Umbilical cord (tissue), 2 donors: Measurements from ENCODE around the gene CMC2. TPM values are rescaled to one million over a fixed set of nuclear protein-coding genes. Genes with fewer than 3 reads are reported as not detected.

ENCODE experiments used
- DNase-seq: peaks from one replicate; pipeline ENCODE4 v3.0.0-alpha.2; 2015; ENCODE audit warnings: low spot score
- total RNA-seq: library from RNA; depleted of rRNA; stranded (reverse); fragments of >200 nt; gene quantifications from one replicate; pipeline ENCODE4 v1.2.3, GENCODE V29; 2014; ENCODE audit warnings: low replicate concordance; ENCODE audit not compliant: insufficient read depth

Gene CMC2
- total RNA-seq: 15.4 TPM

DNA sequence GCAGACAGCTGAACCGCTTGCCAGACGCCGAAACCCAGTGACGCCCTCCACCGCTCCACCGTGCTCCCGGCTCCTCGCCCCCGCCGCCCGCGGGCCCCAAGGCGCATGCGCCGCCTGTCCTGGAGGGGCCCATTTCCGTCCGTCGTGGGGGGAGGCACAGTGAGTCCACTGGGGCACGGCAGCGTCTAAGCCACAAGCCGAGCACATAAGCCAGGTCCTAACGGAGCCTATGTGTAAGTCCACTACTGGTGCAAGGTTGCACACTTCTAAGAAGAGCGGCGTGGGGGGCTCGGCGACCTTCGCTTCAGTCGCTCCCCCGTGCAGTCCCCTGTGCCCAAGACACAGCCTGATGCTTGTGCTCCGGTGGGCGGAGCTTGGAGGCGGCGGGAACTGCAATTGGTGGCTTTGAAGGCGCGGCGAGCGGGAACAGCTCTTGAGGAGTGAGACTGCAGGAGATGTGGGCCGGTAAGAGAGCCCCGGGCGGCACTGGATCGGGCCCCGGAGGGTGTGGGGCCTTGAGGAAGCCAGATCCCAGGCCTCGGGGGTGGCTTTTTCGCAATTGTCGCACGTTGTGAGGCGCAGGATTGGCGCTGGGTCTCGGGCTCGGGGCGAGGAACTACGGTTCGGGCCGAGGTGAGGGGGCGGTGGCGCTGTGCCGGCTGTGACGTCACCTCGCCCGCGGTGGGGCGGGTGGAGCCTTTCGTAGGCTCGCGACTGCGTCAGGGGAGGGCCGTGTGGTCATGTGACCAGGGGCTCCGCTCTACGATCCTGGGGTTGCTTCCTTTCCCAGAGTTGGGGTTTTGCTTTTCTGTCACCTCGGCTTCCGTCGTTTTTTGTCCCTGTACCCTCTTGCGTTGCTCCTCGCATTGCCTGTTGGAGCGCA is at the start of gene CMC2, which contains the start of gene CENPN:
TSS of gene CMC2 (minus strand) at position 73 of the 883 bp plus-strand sequence. CDS start 9,491 bp downstream, outside the sequence.
TSS of gene CENPN (plus strand) at position 402 of the 883 bp plus-strand sequence. CDS start 4,726 bp downstream, outside the sequence.
- peak; percentile 100 for DNase-seq

DNA sequence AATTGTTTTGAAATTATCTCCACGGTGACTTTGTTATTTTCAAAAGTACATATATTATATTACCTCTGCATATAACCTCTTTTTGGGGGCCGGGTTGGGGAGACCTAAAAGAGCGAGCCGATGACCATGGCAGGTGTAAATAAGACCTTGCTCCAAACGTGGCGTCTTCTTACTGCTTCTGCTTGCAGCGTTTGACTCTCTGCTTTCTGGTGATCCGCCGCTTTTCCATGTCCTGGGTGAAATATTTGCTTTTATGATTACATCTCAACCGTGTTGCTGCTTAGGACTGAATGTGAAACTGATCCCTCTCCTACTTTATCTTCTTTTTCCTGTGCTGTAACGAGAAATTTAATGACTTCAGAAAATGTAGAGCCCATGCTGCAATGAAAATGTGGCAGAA is 47.1 kb upstream of the CMC2 start:
- DNase-seq: no peak

DNA sequence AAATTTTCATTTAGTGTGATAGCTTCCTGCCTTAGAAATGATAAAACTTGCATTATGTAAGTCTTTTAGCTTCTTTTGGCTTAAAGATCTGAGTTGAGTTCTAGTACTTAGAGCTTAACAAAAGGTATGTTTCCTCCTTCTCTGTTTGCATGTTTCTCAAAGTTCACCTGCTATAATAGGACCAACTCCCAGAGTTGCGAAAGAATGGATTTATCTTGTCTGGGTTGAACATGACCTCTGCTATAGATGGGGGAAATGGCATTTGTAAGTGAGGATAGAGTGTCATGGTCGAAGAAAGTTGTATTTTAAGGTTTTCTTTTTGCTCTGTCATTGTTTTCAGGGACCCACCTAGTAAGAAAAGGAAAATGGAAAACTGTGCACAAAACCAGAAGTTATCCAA is 36.1 kb upstream of the CMC2 start:
- no peak for DNase-seq

DNA sequence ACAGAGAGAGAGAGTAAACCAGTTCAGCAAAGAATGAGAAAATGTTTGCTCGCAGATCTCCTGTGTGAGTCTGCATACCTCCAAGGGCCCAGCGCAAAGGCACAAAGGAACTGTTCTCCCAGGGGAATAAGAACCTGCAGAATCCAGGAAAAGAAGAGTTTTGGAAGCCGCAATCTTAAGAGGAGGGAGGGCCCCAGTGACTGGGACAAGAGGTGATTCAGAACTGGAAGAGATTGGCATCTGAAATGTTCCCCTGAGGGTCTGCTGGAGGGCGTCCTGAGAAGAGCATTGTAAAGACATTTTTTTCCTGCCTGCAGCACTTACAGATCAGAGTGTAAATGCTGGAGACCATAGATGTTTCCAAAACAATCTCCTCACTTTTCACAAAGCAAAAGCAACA is 35.0 kb upstream of the CMC2 start:
- DNase-seq: no peak

- DNase-seq: no peak
Observed at GRCh38 chr16:81040842-81041241, 34.2 kb upstream of the CMC2 start.

DNA sequence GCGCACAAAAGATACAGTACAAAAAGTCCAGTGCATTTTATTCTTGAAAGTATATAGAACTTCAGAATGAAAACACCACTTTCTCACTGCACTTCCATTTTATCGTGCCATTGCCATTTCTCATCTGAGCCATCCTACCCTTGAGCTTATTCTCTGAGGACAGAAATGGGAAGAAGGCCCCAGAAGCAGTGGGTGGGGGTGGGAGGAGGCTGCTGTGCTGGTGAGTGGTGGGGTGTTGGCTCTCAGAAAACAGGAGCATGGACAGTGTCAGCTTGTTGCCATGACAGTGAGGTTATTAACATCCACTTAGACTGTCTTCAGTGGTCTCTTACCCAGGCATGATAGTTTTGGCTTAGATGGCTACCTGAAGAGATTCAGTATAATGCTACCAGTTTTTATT is 33.4 kb upstream of the CMC2 start:
- DNase-seq: no peak

DNA sequence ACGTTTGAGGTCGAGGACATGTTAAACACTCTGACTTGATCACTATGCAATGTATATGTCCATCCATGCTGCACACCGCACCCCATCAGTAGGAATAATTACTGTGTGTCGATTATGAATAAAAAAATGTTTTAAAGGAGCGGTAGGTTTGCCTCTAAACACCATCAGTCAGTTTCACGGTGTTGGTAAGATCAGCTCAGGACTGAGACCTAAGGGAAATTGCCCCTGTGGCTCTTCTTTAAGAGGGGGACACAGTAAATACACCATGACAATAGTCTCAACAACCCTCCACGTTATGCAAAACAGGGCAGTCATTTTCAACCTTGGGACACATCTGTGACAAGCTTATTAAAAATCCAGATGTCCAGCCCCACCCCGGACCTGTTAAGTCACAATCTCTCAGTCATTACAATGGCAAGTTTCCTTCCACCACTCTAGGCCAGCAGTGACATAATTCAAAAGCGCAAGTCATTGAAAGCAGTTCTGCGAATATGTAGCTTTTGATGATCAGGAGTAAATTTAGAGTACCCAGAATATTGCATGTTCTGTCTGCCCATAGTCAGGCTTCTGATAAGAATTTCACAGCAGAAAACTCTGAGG is 30.2 kb upstream of the CMC2 start:
- peak; percentile 4 for DNase-seq

DNA sequence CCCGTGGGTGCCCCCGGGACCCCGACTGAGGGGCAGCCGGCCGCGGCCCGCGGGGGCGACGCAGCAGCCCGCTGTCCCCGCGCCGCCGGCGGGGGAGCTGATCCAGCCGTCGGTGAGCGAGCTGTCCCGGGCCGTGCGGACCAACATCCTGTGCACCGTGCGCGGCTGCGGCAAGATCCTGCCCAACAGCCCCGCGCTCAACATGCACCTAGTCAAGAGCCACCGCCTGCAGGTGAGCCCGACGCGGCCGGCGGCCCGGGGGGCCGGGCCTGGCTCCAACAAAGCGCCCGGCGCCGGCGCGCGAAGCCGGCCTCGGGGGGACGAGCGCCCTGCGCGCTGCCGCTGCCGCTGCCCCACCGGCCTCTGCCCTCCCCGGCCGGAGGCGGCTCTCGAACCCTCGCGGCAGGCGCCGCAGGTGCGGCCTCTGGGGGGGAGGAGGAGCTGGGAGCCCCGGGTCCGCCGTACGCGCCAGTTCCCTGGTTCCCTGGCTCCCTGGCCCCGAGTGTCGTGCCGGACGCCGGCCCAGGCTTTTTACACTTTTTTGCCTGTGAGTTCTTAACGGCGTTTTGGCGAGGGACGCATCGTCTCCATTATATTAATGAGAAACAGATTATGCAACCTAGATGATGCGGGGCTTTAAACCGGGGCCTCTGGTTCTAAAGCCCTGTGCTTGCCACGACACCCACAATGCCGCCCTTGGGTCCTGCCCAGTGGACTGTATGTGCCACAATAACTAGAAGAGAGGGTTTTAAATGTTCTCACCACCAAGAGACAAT is 29.5 kb upstream of the CMC2 start:
- DNase-seq: peak; percentile 10

DNA sequence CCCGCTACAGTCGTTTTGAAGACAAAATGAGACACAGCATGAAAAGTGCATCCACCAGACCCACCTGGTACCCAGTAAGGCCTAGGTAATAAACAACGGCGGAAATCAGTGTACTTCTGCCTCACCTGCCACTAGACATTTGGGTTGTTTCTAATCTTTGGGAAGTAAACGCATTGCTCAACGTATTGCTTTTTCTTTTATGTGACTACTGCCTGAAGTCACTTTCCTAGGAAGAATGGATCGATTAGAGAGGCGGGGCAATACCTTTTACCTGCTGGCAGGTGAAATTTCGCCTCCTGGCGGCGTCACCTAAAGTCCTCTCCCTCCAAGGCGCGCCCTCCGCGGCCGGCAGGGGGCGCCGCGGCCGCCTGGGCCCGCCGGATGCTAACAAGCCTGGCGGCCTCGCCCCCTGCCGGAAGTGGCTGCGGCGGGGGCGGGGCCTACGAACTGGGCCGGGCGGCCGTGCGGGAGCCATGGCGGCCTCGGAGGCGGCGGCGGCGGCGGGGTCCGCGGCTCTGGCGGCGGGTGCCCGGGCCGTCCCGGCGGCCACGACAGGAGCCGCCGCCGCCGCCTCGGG is 28.8 kb upstream of the CMC2 start, which contains the start of gene ATMIN:
TSS of gene ATMIN (plus strand) at position 445 of the 577 bp plus-strand sequence. CDS start at position 474, 29 bp downstream.
- DNase-seq: peak; percentile 89

DNA sequence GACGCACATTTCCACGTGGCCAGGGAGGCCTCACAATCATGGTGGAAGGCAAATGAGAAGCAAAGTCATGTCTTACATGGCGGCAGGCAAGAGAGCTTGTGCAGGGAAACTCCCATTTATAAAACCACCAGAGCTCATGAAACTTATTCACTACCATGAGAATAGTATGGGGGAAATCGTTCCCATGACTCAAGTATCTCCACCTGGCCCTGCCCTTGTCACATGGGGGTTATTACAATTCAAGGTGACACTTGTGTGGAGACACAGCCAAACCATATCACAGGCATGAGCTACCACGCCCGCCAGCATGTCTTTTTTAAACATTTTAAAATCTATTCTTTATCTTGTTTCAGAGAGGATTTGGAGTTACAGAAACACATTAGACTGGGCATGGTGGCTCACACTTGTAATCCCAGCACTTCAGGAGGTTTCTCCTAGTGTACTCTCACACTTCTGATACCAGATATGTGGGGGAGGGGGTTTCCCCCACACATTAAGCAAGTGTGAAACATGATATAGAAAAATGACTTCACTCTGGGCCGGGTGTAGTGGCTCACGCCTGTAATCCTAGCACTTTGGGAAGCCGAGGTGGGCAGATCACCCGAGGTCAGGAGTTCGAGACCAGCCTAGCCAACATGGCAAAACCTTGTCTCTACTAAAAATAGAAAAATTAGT is 23.4 kb upstream of the CMC2 start:
- no peak for DNase-seq

DNA sequence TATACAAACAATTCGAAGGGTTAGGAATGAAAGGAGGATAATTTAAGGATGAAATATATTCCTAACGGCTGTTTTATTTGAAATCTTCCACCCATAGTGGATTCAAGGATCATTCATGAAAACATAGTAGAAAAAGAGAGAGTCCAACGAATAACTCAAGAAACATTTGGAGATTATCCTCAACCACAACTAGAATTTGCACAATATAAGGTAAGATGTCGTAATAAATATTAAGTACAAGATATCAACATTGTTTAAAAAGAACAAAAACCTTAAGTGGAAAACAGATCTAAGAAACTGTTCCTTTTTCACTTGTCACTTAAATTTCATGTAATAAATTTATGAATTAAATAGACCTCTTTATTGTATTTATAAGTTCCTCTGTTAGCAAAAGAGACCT is 19.7 kb upstream of the CMC2 start:
- DNase-seq: no peak

DNA sequence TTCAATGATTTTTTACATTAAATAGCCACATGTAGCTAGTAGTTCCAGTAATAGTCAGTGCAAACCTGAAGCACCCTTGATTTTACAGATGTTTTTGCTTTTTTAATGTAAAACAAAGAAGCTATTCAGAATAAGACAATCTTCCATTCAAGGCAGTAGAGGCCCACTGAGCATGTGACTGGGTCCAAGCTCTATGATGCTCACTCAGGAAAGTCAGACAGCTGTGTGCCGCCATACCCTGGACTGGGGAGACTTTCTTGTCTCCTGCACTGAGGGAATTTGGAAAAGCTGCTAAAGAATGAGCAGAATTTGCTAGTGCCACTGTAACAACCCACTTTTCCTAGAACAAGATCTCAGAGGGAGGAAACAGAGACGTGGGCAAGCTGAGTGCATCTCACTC is 11.8 kb upstream of the CMC2 start:
- no peak for DNase-seq

GRCh38 chr16:81014672-81015071 is 8.0 kb upstream of the CMC2 start:
- DNase-seq: no peak

- no peak for DNase-seq
Observed at GRCh38 chr16:81012974-81013373, 6.3 kb upstream of the CMC2 start.

GRCh38 chr16:81008505-81008789 is 1.8 kb upstream of the CMC2 start:
- no peak for DNase-seq

- DNase-seq: peak; percentile 69
Observed at GRCh38 chr16:81006211-81006812, 373 bp downstream of the CMC2 start.

GRCh38 chr16:81005610-81006161 is 999 bp downstream of the CMC2 start:
- DNase-seq: no peak

- peak; percentile 81 for DNase-seq
Observed at GRCh38 chr16:81004646-81005353, 1.9 kb downstream of the CMC2 start.

DNA sequence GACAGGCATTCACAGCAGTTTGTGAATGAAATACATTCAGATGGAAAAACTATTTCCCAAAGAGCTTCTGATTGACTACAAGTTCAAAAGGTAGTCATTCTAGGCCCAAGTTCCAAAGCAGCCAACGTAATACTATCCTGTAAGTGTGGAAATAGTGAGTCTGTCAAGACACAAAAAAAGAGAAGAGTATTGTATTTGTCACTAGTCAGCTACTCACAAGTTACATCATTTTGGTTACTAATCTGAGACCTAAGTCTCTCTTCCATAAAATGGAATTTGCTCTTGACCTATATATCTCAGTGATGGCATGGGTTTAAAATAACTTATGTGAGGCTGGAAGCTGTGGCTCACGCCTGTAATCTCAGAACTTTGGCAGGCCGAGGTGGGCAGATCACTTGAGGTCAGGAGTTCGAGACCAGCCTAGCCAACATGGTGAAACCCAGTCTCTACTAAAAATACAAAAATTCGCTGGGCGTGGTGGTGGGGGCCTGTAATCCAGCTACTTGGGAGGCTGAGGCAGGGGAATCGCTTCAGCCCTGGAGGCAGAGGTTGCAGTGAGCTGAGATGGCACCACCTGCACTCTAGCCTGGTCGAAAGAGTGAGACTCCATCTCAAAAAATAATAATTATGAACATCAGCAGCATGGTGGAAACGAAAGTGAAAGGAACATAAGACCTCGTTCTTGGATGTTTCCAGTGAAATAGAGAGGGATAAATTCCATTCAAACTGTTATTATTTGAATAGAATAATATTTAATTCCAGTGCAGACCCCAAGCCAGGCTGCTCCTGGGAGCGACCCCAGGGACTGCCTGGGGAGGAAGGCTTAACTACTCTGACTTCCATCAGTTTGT is 2.9 kb downstream of the CMC2 start:
- peak; percentile 52 for DNase-seq
